Thyroid gland (tissue), 4 donors: ENCODE results near the gene CANT1. TPM values are rescaled to one million over a fixed set of nuclear protein-coding genes. Genes with fewer than 3 reads are reported as not detected.

Source experiments
- DNase-seq, 2 donors: peaks; one replicate each; pipeline ENCODE4 v3.0.0-alpha.2; 2019
- H3K27ac ChIP-seq, 3 donors: fragments of 200-600 bp; sonication (generic); 1 replicate in 2 of 3; 2 replicates in 1 of 3; pipeline ENCODE4 v1.5.1; 2016 to 2019; ENCODE audit warnings: mild to moderate bottlenecking in 1 of 3, moderate library complexity in 1 of 3
- H3K27me3 ChIP-seq: fragments of 200-600 bp; sonication (generic); one replicate; pipeline ENCODE4 v1.5.1; 2019
- H3K36me3 ChIP-seq, 2 donors: fragments of 200-600 bp; sonication (generic); one replicate each; pipeline ENCODE4 v1.5.1; 2016 to 2019
- H3K4me1 ChIP-seq, 2 donors: fragments of 200-600 bp; sonication (generic); one replicate each; pipeline ENCODE4 v1.5.1; 2017 to 2019
- H3K4me3 ChIP-seq, 3 donors: fragments of 200-600 bp; sonication (generic); replicated peaks in 1 of 3; 1 replicate in 2 of 3; 2 replicates in 1 of 3; pipeline ENCODE4 v1.5.1; 2016; ENCODE audit warnings: mild to moderate bottlenecking in 1 of 3
- H3K9me3 ChIP-seq: fragments of 200-600 bp; sonication (generic); one replicate; pipeline ENCODE4 v1.5.1; 2017
- POLR2A ChIP-seq, 2 donors: fragments of 450-650 bp; IDR thresholded peaks; one replicate each; pipeline ENCODE4 v1.6.1; 2017; ENCODE audit warnings: antibody characterized with exemption in 2 of 2, mild to moderate bottlenecking in 2 of 2, moderate library complexity in 1 of 2
- WGBS, 2 donors: methylation state at CpG; one replicate each; pipeline ENCODE4 v1.1.5; 2017; 5-methylcytosine and 5-hydroxymethylcytosine counted together
- intact Hi-C: fragments of 100-400 bp; cut with DNase I; formaldehyde crosslinking; loops from one replicate; pipeline ENCODE4 v1.15.1; 2023
- total RNA-seq, 4 donors: library from RNA; depleted of rRNA; stranded (reverse); fragments of >200 nt; gene quantifications; one replicate each; pipeline ENCODE4 v1.2.3, GENCODE V29; 2016
- TF ChIP-seq, protein P1 (sequence below), 6 experiments: fragments of 200-600 bp in 3 of 6; fragments of 450-650 bp in 3 of 6; sonication (generic) in 3 of 6; IDR thresholded peaks; one replicate each; pipeline ENCODE4 v1.5.1; 2016 to 2019; ENCODE audit warnings: antibody characterized with exemption in 6 of 6, mild to moderate bottlenecking in 2 of 6, inconsistent platforms in 1 of 6, moderate library complexity in 1 of 6

Gene CANT1
- total RNA-seq, 4 donors from 2014 or later, result 21.2 to 37.1 (median 27.3) TPM

- intact Hi-C loops, result no loop called here
- no peak for DNase-seq
- Histone ChIP-seq H3K4me3 (no peak overlapping the region), H3K4me1 (no peaks in the 10 kb centered on the region), H3K9me3 (no peaks in the 10 kb centered on the region), H3K27me3 (no peaks in the 10 kb centered on the region), H3K27ac (no peak overlapping the region), H3K36me3 (peaks cover 34 to 40% of the 10 kb centered on the region in 2 donors)
- 97% methylated on average over 34 of the region's 34 CpGs for WGBS, 2 donors
- TF ChIP-seq, protein P1, sequence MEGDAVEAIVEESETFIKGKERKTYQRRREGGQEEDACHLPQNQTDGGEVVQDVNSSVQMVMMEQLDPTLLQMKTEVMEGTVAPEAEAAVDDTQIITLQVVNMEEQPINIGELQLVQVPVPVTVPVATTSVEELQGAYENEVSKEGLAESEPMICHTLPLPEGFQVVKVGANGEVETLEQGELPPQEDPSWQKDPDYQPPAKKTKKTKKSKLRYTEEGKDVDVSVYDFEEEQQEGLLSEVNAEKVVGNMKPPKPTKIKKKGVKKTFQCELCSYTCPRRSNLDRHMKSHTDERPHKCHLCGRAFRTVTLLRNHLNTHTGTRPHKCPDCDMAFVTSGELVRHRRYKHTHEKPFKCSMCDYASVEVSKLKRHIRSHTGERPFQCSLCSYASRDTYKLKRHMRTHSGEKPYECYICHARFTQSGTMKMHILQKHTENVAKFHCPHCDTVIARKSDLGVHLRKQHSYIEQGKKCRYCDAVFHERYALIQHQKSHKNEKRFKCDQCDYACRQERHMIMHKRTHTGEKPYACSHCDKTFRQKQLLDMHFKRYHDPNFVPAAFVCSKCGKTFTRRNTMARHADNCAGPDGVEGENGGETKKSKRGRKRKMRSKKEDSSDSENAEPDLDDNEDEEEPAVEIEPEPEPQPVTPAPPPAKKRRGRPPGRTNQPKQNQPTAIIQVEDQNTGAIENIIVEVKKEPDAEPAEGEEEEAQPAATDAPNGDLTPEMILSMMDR (IDR thresholded peaks at IDR 0.05), result no peak
- no peak for TF ChIP-seq POLR2A (IDR thresholded peaks at IDR 0.05)
Observed at GRCh38 chr17:78995022-78995760, 14.4 kb downstream of the CANT1 start.

DNA sequence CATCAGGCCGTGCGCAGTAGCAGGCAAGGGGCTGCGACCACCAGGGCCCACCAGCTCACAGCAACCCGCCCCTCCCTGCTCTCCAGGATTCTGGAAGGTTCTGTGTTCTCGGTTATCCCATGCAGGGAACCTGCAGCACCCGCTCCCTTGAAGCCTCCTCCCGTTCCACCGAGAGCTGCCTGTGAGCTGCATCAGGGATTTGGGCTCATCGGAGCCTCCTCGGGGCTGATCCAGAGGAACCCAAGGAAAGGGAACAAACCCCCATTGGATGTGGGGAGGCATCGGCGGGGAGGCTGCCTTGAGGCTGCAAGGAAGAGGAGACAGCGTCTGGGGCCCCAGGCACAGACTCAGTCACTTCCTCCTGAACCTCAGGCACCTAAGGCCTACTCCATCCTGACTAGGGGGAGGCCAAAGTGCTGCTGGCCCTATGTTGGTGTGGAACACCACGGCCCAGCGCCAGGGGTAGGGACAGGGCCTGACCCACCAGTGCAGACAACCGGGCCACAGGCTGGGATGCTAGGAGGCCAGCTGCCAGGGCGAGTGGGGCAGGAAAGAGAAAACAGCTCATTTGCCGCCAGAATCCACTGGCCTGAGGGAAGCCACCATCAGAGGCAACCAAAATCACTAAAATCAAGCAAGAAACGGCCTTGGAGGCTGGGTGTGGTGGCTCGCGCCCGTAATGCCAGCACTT, 15.4 kb downstream of the CANT1 start:
- intact Hi-C loops, result no loop called here
- WGBS, 2 donors, result 98 to 99% methylated on average over 17 to 22 of the region's 22 CpGs
- Histone ChIP-seq H3K27me3 (no peaks in the 10 kb centered on the region), H3K36me3 (peaks cover 35 to 38% of the 10 kb centered on the region in 2 donors), H3K9me3 (no peaks in the 10 kb centered on the region), H3K4me3 (no peak overlapping the region), H3K4me1 (no peaks in the 10 kb centered on the region), H3K27ac (no peak overlapping the region)
- DNase-seq, result no peak
- TF ChIP-seq, protein P1 (IDR thresholded peaks at IDR 0.05), result no peak
- TF ChIP-seq POLR2A (IDR thresholded peaks at IDR 0.05), result no peak

DNA sequence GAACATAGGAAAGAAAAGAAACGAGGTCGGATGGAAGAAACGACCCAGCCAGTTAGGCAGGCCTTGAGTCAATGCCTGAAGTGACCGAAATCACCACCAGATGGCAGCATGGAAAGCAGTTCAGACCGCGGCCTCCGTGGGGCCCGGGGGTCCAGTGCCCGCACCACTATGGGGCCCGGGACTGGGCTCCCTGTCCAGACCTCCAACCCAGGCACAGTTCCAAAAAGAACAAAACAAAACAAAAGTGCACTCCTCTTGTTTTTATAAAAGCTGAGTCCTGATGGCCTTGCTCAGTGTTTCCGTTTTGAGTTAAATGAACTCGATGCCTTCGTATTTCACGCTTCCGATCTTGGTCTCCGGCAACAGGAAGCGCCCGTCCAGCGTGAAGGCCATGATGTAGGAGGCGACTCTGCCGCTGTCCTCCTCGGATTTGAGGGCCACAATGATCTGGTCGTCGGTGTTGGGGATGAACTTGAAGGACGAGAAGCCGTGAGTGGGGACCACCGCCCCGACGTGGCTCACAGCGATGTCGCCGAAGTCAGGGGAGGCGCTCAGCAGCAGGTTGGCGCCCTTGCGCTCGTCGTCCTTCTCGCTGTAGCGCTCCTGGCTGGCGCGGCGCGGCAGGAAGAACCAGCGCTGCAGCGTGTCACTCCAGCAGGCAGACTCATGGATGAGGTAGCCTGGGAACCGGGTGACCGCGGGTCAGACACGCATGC, 16.2 kb downstream of the CANT1 start:
- intact Hi-C loops, result no loop called here
- Histone ChIP-seq H3K4me1 (no peaks in the 10 kb centered on the region), H3K27me3 (no peaks in the 10 kb centered on the region), H3K9me3 (no peaks in the 10 kb centered on the region), H3K4me3 (no peak overlapping the region), H3K36me3 (peaks cover 35 to 38% of the 10 kb centered on the region in 2 donors), H3K27ac (no peak overlapping the region)
- 75% methylated on average over 34 to 47 of the region's 49 CpGs for WGBS, 2 donors
- TF ChIP-seq POLR2A (IDR thresholded peaks at IDR 0.05), result no peak
- TF ChIP-seq, protein P1 (IDR thresholded peaks at IDR 0.05), result peak; percentile 38 to 81 (median 62)
- peak; percentile 55 to 58 for DNase-seq

DNA sequence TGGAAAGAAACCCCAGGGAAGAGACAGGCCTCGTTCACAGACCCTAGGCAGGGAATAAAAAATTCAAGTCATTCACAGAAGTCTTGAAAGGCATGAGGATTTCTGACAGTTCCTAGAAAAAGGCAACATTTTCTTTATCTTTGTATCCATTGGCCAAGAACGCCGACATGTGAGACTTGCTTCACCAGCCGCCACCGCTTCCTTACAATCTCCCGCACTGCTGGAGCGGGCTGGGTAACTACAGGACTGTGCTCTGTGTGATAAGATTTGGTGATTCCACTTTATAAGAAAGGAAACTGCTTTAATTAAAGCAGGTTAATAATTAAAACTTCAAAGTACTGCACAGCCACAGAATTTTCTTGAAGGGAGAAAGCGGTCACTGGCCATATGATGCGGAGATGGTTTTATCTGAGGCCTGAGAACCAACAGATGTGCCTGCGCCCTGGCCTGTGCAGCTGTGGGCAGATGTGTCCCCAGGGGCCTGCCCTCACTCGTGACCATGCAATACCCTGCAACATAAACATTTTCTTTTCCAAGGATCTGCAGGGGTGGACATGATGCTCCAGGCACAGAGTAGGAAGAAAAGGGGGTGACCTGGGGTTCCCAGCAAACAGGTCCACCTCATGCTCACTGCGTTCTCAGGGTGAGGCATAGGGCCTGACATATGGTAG, 16.9 kb downstream of the CANT1 start:
- H3K4me3 ChIP-seq, result no peak overlapping the region
- DNase-seq, result no peak
- no peaks in the 10 kb centered on the region for H3K27me3 ChIP-seq
- 88 to 93% methylated on average over 12 of the region's 12 CpGs for WGBS, 2 donors
- H3K9me3 ChIP-seq, result no peaks in the 10 kb centered on the region
- intact Hi-C loops, result no loop called here
- peaks cover 35 to 38% of the 10 kb centered on the region in 2 donors for H3K36me3 ChIP-seq
- peaks cover 0 to 3% of the 10 kb centered on the region in 2 donors for H3K4me1 ChIP-seq
- H3K27ac ChIP-seq, result no peak overlapping the region
- TF ChIP-seq POLR2A (IDR thresholded peaks at IDR 0.05), result no peak
- TF ChIP-seq, protein P1 (IDR thresholded peaks at IDR 0.05), result no peak
